ENCODE results near the gene MAP3K5.

DNA sequence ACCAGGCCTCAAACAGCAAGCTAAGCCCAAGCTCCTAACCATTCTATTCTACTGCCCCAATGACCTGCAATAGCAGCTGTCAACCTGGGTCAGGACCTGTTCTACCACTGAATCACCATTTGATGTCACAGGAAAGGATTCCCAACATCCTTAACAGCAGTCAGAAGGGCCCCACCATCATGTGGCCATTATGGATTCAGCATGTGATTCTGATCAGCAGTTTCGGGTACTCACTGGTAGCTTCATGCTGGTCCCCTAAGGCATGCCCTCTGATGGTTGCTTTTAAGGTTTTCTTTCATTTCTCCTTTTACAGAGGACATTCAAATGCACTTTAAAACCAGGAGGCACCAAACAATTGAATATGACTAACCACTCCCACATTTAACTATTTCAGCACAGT is 204.8 kb downstream of the MAP3K5 start:
- TF ChIP-seq, protein P1, sequence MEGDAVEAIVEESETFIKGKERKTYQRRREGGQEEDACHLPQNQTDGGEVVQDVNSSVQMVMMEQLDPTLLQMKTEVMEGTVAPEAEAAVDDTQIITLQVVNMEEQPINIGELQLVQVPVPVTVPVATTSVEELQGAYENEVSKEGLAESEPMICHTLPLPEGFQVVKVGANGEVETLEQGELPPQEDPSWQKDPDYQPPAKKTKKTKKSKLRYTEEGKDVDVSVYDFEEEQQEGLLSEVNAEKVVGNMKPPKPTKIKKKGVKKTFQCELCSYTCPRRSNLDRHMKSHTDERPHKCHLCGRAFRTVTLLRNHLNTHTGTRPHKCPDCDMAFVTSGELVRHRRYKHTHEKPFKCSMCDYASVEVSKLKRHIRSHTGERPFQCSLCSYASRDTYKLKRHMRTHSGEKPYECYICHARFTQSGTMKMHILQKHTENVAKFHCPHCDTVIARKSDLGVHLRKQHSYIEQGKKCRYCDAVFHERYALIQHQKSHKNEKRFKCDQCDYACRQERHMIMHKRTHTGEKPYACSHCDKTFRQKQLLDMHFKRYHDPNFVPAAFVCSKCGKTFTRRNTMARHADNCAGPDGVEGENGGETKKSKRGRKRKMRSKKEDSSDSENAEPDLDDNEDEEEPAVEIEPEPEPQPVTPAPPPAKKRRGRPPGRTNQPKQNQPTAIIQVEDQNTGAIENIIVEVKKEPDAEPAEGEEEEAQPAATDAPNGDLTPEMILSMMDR (IDR thresholded peaks at IDR 0.05) = no peak
- no peak for TF ChIP-seq EZH2 (IDR thresholded peaks at IDR 0.05)
- no peak for TF ChIP-seq EZH2phosphoT487 (IDR thresholded peaks at IDR 0.05)
